ENCODE data around the gene SNX2.

SNX2 gene

GRCh38 chr5:122779451-122779850, 4.6 kb downstream of the SNX2 start:
- TF ChIP-seq, protein P1, sequence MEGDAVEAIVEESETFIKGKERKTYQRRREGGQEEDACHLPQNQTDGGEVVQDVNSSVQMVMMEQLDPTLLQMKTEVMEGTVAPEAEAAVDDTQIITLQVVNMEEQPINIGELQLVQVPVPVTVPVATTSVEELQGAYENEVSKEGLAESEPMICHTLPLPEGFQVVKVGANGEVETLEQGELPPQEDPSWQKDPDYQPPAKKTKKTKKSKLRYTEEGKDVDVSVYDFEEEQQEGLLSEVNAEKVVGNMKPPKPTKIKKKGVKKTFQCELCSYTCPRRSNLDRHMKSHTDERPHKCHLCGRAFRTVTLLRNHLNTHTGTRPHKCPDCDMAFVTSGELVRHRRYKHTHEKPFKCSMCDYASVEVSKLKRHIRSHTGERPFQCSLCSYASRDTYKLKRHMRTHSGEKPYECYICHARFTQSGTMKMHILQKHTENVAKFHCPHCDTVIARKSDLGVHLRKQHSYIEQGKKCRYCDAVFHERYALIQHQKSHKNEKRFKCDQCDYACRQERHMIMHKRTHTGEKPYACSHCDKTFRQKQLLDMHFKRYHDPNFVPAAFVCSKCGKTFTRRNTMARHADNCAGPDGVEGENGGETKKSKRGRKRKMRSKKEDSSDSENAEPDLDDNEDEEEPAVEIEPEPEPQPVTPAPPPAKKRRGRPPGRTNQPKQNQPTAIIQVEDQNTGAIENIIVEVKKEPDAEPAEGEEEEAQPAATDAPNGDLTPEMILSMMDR (IDR thresholded peaks at IDR 0.05; ENCODE audit: borderline replicate concordance, control extremely low read depth, extremely low read depth, insufficient read depth, missing control alignments) = no peak

GRCh38 chr5:122780296-122780695, 5.4 kb downstream of the SNX2 start:
- DNase-seq (ENCODE audit: low spot score) = no peak
- in situ Hi-C loops (cut with MboI; ENCODE audit: low sequenced_read_pairs, unreplicated experiment) = no loop called here
- TF ChIP-seq, protein P1 (IDR thresholded peaks at IDR 0.05; ENCODE audit: borderline replicate concordance, control extremely low read depth, extremely low read depth, insufficient read depth, missing control alignments) = no peak

More at GRCh38 chr5:122779451-122779850, 4.6 kb downstream of the SNX2 start:
- DNase-seq (ENCODE audit: low spot score) = no peak
- in situ Hi-C loops (cut with MboI; ENCODE audit: low sequenced_read_pairs, unreplicated experiment) = no loop called here

DNA sequence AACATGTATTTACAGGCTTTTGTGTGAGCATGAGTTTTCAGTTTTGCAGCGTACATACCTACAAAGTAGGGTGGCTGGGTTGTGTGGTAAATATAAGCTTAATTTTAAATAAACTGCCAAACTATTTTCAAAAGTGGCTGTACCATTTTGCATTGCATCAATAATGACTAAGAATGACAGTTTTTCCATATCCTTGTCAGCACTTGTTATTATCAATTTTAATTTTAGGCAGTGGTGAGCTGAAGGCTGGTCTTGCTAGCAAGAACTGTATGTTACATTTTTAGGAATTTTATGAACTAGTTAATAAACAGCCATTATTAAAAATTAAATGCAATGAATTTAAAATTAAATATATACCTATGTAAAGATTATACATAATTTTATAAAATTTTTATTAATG, 6.6 kb downstream of the SNX2 start:
- TF ChIP-seq, protein P1 (IDR thresholded peaks at IDR 0.05; ENCODE audit: borderline replicate concordance, control extremely low read depth, extremely low read depth, insufficient read depth, missing control alignments) = no peak
- DNase-seq (ENCODE audit: low spot score) = no peak
- in situ Hi-C loops (cut with MboI; ENCODE audit: low sequenced_read_pairs, unreplicated experiment) = no loop called here

DNA sequence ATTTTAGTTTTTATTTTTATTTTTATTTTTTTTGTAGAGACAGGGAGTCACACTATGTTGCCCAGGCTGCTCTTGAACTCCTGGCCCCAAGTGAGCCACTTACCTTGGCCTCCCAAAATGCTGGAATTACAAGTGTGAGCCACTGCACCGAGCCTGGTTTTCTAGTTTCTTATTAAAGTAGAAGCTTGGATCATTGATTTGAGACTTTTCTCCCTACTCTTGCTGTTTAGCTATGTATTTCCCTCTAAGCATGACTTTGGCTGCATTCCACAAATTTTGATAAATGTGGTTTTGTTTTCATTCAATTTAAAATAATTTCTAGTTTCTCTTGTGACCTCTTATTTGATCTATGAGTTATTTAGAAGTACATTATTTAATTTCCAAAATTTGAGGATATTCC, 10.4 kb downstream of the SNX2 start:
- TF ChIP-seq, protein P1 (IDR thresholded peaks at IDR 0.05; ENCODE audit: borderline replicate concordance, control extremely low read depth, extremely low read depth, insufficient read depth, missing control alignments) = no peak
- no peak for DNase-seq (ENCODE audit: low spot score)
- in situ Hi-C loops (cut with MboI; ENCODE audit: low sequenced_read_pairs, unreplicated experiment) = no loop called here

DNA sequence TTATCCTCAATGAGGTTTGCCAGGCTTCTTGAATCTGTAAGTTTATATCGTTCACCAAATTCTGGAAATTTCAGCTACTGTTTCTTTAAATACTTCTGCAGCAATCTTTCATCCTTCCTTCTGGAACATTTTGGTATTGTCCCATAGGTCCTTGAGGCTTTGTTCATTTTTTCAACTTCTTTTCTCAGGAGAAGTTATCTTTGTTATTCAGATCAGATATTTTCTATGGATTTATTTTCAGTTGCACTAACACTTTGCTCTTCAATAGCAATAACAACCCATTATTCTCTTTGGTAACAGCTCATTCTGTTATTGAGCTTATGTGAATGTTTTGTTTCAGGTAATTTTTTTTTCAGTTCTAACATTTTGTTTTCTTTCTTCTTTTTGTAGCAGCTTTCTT, 13.5 kb downstream of the SNX2 start:
- DNase-seq (ENCODE audit: low spot score) = no peak
- TF ChIP-seq, protein P1 (IDR thresholded peaks at IDR 0.05; ENCODE audit: borderline replicate concordance, control extremely low read depth, extremely low read depth, insufficient read depth, missing control alignments) = no peak
- in situ Hi-C loops (cut with MboI; ENCODE audit: low sequenced_read_pairs, unreplicated experiment) = no loop called here

DNA sequence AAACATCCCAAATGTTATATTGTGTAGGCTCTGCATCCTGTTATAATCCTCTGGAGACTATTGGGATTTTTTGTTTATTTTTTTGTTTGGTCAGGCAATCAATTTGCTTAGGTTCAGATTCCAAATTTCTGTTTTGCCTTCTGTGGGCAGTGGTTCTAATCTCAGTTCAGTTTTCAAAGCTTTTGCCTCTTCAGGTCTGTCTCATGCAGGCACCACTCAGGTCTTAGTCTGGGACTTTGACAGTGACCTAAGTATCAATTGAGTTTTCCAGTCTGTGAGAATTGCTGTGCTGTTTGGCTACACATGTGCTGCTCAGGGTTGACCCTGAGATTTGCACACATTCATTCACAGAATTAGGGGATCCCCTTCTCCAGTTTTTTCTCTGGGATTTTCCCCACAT, 14.1 kb downstream of the SNX2 start:
- in situ Hi-C loops (cut with MboI; ENCODE audit: low sequenced_read_pairs, unreplicated experiment) = no loop called here
- TF ChIP-seq, protein P1 (IDR thresholded peaks at IDR 0.05; ENCODE audit: borderline replicate concordance, control extremely low read depth, extremely low read depth, insufficient read depth, missing control alignments) = no peak
- DNase-seq (ENCODE audit: low spot score) = peak; percentile 24
